Fibroblast of skin of back (primary cell): ENCODE measurements around the gene FUNDC1.

ENCODE experiments used
- DNase-seq: peaks from one replicate; pipeline ENCODE4 v3.0.0-alpha.2; 2013

The FUNDC1 gene

GRCh38 chrX:44480591-44480990 lies 62.1 kb downstream of the FUNDC1 start:
- DNase-seq, result no peak

DNA sequence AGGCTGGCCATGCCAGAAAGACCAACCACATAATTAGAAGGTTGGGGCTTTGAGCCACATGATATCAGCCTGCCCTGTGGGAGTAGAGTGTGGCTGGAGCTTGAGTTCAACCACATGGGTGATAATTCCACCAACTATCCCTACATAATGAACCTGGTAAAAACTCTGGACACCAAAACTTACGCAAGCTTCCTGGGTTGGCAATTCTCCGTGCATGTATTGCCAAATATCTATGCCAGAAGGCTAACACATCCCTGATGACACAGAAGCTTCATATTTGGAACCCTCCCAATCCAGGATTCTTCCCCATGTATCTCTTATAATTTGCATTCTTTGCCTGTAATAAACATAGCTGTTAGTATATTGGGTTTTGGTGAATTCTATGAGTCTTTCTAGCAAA lies 68.2 kb downstream of the FUNDC1 start:
- DNase-seq, result no peak
